HepG2 (cell line): ENCODE results near the gene IL13. TPM values are rescaled to one million over a fixed set of nuclear protein-coding genes. Genes with fewer than 3 reads are reported as not detected.

Experiments
- ATAC-seq: fragments of 200-7000 bp; cut with Tn5 transposase; 3 replicates; pipeline ENCODE4 v1.9.1; 2020; ENCODE audit warnings: mild to moderate bottlenecking, moderate library complexity
- BruUV-seq: library from RNA; stranded (reverse); fragments of 400-500 nt; replicated peaks from 2 replicates; lab custom pipeline; 2021; lab: Mats Ljungman, UMichigan
- CTCF ChIA-PET: fragments of 300-600 bp; formaldehyde crosslinking; extraction: SDS; loops from one replicate; lab custom pipeline; 2021; ENCODE audit warnings: low total read pairs, inconsistent platforms, low intra/inter-chr PET ratio; lab: Yijun Ruan, JAX
- POLR2A ChIA-PET: fragments of 350-600 bp; sonication (Branson Sonifier 250); formaldehyde crosslinking; loops from one replicate; lab custom pipeline; 2020; ENCODE audit warnings: antibody characterized with exemption, inconsistent platforms; lab: Yijun Ruan, JAX
- DNase-seq: peaks from one replicate; pipeline ENCODE4 v3.0.0-alpha.2; 2015; ENCODE audit warnings: low spot score
- FAIRE-seq: peaks from 3 replicates; lab custom pipeline; 2011; peaks lifted over from hg19 to GRCh38; lab: Jason Lieb, UNC
- H2AFZ ChIP-seq: one replicate; pipeline ENCODE4 v1.6.1; 2011; ENCODE audit warnings: low read length, inconsistent platforms
- H3K27ac ChIP-seq: fragments of 300-600 bp; 3 replicates; pipeline ENCODE4 v1.8.0; 2011; ENCODE audit warnings: mixed run types, mild to moderate bottlenecking, mixed read lengths, low read length, inconsistent platforms; ENCODE audit not compliant: insufficient read depth; ENCODE audit errors: extremely low read length
- H3K27me3 ChIP-seq, 2 experiments: fragments of 200-600 bp in 1 of 2; 2 replicates in 1 of 2; 3 replicates in 1 of 2; pipeline versions ENCODE4 v1.6.0 to v1.8.0; 2011; ENCODE audit warnings: low read length in 2 of 2, mild to moderate bottlenecking in 2 of 2, moderate library complexity in 2 of 2, inconsistent platforms in 1 of 2; ENCODE audit not compliant: insufficient read depth in 2 of 2, control insufficient read depth in 1 of 2
- H3K36me3 ChIP-seq, 2 experiments: fragments of 200-600 bp in 1 of 2; replicated peaks in 1 of 2; 2 replicates in 1 of 2; 3 replicates in 1 of 2; pipeline versions ENCODE4 v1.5.1 to v1.8.0; 2011; ENCODE audit warnings: low read length in 2 of 2, inconsistent platforms in 1 of 2; ENCODE audit not compliant: insufficient read depth in 2 of 2, control insufficient read depth in 1 of 2
- H3K4me1 ChIP-seq: 2 replicates; pipeline ENCODE4 v1.5.1; 2012; ENCODE audit warnings: low read length, inconsistent platforms; ENCODE audit not compliant: insufficient read depth
- H3K4me2 ChIP-seq: 2 replicates; pipeline ENCODE4 v1.6.0; 2011; ENCODE audit warnings: low read depth, low read length, inconsistent platforms
- H3K4me3 ChIP-seq, 3 experiments: fragments of 200-600 bp in 1 of 3; sonication (generic), shearing (Covaris generic) in 1 of 3; replicated peaks in 1 of 3; 2 replicates each; pipeline ENCODE4 v1.5.1; 2011 to 2016; ENCODE audit warnings: low read length in 3 of 3, inconsistent platforms in 2 of 3, low read depth in 2 of 3, mild to moderate bottlenecking in 2 of 3, control low read depth in 1 of 3, mixed read lengths in 1 of 3; ENCODE audit not compliant: insufficient read depth in 1 of 3
- H3K79me2 ChIP-seq: one replicate; pipeline ENCODE4 v1.6.1; 2011; ENCODE audit warnings: low read length, inconsistent platforms; ENCODE audit not compliant: insufficient read depth
- H3K9ac ChIP-seq: 2 replicates; pipeline ENCODE4 v1.6.0; 2011; ENCODE audit warnings: mild to moderate bottlenecking, low read depth, low read length, inconsistent platforms; ENCODE audit not compliant: insufficient read depth
- H3K9me3 ChIP-seq: 2 replicates; pipeline ENCODE4 v1.5.1; 2012; ENCODE audit warnings: mild to moderate bottlenecking, low read length
- H4K20me1 ChIP-seq: 2 replicates; pipeline ENCODE4 v1.6.0; 2011; ENCODE audit warnings: inconsistent platforms, mild to moderate bottlenecking, low read length, moderate library complexity; ENCODE audit not compliant: insufficient read depth
- DMTF1 ChIP-seq: sonication (generic); formaldehyde crosslinking; IDR thresholded peaks from 2 replicates; pipeline ENCODE4 v1.4.0; 2020; ENCODE audit warnings: mild to moderate bottlenecking, missing genetic modification reagents
- GATA4 ChIP-seq: sonication (generic); IDR thresholded peaks from 2 replicates; pipeline ENCODE4 v1.6.1; 2016; ENCODE audit warnings: antibody characterized with exemption, low read depth, borderline replicate concordance
- KAT8 ChIP-seq: IDR thresholded peaks from 2 replicates; pipeline ENCODE4 v1.6.1; 2016; ENCODE audit warnings: missing genetic modification reagents, missing compliant biosample characterization
- PAWR ChIP-seq: sonication (generic); formaldehyde crosslinking; IDR thresholded peaks from 2 replicates; pipeline ENCODE4 v1.4.0; 2020; ENCODE audit warnings: missing genetic modification reagents, mild to moderate bottlenecking, borderline replicate concordance
- WGBS: methylation state at CpG from one replicate; pipeline ENCODE4 v1.1.6; 2017; ENCODE audit warnings: low lambda C conversion rate; 5-methylcytosine and 5-hydroxymethylcytosine counted together
- in situ Hi-C: cut with HindIII; loops from 2 replicates; pipeline ENCODE4 v1.10.0; 2017; ENCODE audit warnings: low pct_unique_long_range_greater_than_20kb; ENCODE audit not compliant: extremely low pct_ligation_motif_present
- intact Hi-C: fragments of 100-400 bp; cut with micrococcal nuclease; formaldehyde crosslinking; loops from one replicate; pipeline ENCODE4 v1.10.0; 2022; ENCODE audit not compliant: unreplicated experiment
- polyA plus RNA-seq, 8 experiments: library from polyadenylated mRNA; depleted of rRNA in 3 of 8; stranded (reverse) in 7 of 8; unstranded in 1 of 8; fragments of >200 nt; fragmentation: Illumina TruSeq in 4 of 8; extraction: Trizol in 4 of 8; gene quantifications; 2 replicates each; pipeline versions ENCODE4 v1.2.1 to v1.2.3, GENCODE V29; 2011 to 2016; ENCODE audit warnings: low read depth in 4 of 8, missing spikeins in 1 of 8, mixed read lengths in 1 of 8; ENCODE audit not compliant: insufficient read depth in 1 of 8
- total RNA-seq, 5 experiments: library from RNA; depleted of rRNA; stranded (reverse); fragments of >200 nt; fragmentation: Illumina TruSeq; extraction: Trizol; gene quantifications; 2 replicates each; pipeline ENCODE4 v1.2.3, GENCODE V29; 2016; ENCODE audit warnings: low read depth in 1 of 5

Gene IL13
- total and polyA plus RNA-seq, 2 of the 13 experiments (the other 11 are each of a cell fraction or from before 2014, with no cell fraction given), result 0.05 TPM; not detected in 1

- TF ChIP-seq PAWR (CRISPR knock-in tag) (no peak), GATA4 (no peak), KAT8 (no peak)
- TF ChIP-seq, all 625 proteins: peak for 0
These were observed 16.7 kb upstream of the IL13 start (continued) for GRCh38 chr5:132641241-132641723.

GRCh38 chr5:132641841-132642240 lies 16.1 kb upstream of the IL13 start:
- intact Hi-C loops, result no loop called here
- no TSS peak for BruUV-seq

More at GRCh38 chr5:132641841-132642240, 16.1 kb upstream of the IL13 start:
- CTCF ChIA-PET, result no interaction called here
- WGBS, result 91% methylated on average over 3 of the region's 3 CpGs
- Histone ChIP-seq H3K9ac (no peak overlapping the region), H3K4me1 (peaks cover 4% of the 10 kb centered on the region), H3K27me3 (no peaks in the 10 kb centered on the region), H2AFZ (no peak overlapping the region), H3K4me3 (no peak overlapping the region), H3K36me3 (peaks cover 16 to 49% of the 10 kb centered on the region in 2 experiments), H3K4me2 (no peak overlapping the region), H3K79me2 (no peaks in the 10 kb centered on the region), H4K20me1 (no peaks in the 10 kb centered on the region), H3K27ac (no peak overlapping the region), H3K9me3 (no peaks in the 10 kb centered on the region)
- DNase-seq, result no peak
- no peak for FAIRE-seq
- no peak for ATAC-seq
- POLR2A ChIA-PET, result no interaction called here
- in situ Hi-C loops, result no loop called here
- TF ChIP-seq DMTF1, result no peak
